Measurements from ENCODE around the gene CLDN10.

DNA sequence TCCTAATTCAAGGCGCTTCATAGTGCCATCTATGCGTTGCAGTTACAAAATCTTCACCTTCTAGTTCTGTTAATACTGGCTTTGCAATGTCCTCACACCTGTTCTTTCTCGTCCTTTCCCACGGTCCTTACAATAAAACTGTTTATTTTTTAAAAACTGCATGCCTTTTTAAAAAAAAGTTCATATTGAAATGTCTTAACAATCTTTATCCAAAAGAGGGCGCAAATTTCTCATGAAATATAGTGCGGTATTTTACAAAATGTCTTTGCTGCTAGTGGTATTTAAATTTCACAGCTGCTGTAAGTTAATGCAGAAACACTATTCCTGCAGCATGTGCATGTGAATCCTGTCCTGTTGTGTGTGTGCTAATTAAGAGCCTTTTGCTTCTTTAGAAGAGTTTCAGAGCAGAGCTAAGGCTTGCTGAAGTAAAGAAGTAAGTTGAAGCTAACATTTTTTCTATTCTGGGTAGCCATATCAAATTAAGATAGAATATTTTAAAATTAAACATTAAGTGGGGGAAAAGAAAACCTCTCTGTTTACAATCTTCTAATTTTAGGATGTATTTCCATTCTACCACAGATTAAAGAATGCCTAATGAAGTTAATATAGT, 15.8 kb upstream of the CLDN10 start:
- TF ChIP-seq, protein P1, sequence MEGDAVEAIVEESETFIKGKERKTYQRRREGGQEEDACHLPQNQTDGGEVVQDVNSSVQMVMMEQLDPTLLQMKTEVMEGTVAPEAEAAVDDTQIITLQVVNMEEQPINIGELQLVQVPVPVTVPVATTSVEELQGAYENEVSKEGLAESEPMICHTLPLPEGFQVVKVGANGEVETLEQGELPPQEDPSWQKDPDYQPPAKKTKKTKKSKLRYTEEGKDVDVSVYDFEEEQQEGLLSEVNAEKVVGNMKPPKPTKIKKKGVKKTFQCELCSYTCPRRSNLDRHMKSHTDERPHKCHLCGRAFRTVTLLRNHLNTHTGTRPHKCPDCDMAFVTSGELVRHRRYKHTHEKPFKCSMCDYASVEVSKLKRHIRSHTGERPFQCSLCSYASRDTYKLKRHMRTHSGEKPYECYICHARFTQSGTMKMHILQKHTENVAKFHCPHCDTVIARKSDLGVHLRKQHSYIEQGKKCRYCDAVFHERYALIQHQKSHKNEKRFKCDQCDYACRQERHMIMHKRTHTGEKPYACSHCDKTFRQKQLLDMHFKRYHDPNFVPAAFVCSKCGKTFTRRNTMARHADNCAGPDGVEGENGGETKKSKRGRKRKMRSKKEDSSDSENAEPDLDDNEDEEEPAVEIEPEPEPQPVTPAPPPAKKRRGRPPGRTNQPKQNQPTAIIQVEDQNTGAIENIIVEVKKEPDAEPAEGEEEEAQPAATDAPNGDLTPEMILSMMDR (IDR thresholded peaks at IDR 0.05; ENCODE audit: low read depth, low read length): peak; percentile 74
- no peak for TF ChIP-seq EZH2phosphoT487 (IDR thresholded peaks at IDR 0.05; ENCODE audit: low read depth)

Measured in OCI-LY3 (cell line).